Subcutaneous adipose tissue (tissue), 4 donors: Measurements from ENCODE around the gene CA9. TPM values are rescaled to one million over a fixed set of nuclear protein-coding genes. Genes with fewer than 3 reads are reported as not detected.

Experiments
- total RNA-seq, 4 donors: library from RNA; depleted of rRNA; stranded (reverse); fragments of >200 nt; gene quantifications; one replicate each; pipeline ENCODE4 v1.1.0, GENCODE V29; 2016
- TF ChIP-seq, protein P1 (sequence below): fragments of 450-650 bp; IDR thresholded peaks from one replicate; pipeline ENCODE4 v1.5.1; 2016; ENCODE audit warnings: low read depth, mild to moderate bottlenecking, control low read depth, antibody characterized with exemption, moderate library complexity

CA9 gene
- total RNA-seq, 4 donors from 2014 or later = not detected

DNA sequence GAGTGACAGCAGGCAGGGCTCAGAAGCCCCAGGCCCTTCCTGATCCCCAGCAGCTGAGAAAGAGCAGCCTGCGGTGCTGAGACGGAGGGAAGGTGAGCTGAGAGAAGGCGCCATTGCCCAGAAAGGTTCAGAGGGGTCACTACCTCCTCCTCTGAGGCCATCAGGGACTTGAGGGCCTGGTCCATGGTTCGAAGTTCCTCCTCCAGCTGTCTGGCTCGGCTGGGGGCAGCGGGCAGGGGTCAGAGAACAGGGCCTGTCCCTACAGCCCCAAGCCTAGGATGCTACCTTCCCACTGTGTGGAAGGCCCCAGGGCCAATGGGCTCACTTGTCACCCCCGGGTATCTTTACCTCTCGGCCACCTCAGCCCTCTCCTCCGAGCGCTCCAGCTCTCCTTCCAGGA, 11.2 kb downstream of the CA9 start:
- TF ChIP-seq, protein P1, sequence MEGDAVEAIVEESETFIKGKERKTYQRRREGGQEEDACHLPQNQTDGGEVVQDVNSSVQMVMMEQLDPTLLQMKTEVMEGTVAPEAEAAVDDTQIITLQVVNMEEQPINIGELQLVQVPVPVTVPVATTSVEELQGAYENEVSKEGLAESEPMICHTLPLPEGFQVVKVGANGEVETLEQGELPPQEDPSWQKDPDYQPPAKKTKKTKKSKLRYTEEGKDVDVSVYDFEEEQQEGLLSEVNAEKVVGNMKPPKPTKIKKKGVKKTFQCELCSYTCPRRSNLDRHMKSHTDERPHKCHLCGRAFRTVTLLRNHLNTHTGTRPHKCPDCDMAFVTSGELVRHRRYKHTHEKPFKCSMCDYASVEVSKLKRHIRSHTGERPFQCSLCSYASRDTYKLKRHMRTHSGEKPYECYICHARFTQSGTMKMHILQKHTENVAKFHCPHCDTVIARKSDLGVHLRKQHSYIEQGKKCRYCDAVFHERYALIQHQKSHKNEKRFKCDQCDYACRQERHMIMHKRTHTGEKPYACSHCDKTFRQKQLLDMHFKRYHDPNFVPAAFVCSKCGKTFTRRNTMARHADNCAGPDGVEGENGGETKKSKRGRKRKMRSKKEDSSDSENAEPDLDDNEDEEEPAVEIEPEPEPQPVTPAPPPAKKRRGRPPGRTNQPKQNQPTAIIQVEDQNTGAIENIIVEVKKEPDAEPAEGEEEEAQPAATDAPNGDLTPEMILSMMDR = no peak

DNA sequence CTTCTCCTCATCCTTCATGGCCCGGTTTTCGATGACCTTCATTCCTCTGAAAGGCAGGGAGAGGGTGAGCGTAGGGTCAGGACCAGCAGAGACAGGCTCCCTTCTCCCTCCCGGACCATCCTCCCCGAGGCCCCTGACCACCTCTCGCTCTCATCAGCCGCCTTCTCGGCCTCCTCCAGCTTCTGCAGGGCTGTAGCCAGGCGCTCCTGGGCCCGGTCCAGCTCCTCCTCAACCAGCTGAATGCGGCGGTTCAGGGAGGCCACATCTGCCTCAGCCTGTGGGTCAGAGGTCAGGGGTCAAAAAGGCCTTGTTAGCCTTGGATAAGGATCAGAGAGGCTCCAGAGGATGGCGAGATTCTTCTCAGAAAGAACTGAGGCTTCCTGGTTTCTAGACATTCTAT, 11.8 kb downstream of the CA9 start:
- TF ChIP-seq, protein P1 = no peak

DNA sequence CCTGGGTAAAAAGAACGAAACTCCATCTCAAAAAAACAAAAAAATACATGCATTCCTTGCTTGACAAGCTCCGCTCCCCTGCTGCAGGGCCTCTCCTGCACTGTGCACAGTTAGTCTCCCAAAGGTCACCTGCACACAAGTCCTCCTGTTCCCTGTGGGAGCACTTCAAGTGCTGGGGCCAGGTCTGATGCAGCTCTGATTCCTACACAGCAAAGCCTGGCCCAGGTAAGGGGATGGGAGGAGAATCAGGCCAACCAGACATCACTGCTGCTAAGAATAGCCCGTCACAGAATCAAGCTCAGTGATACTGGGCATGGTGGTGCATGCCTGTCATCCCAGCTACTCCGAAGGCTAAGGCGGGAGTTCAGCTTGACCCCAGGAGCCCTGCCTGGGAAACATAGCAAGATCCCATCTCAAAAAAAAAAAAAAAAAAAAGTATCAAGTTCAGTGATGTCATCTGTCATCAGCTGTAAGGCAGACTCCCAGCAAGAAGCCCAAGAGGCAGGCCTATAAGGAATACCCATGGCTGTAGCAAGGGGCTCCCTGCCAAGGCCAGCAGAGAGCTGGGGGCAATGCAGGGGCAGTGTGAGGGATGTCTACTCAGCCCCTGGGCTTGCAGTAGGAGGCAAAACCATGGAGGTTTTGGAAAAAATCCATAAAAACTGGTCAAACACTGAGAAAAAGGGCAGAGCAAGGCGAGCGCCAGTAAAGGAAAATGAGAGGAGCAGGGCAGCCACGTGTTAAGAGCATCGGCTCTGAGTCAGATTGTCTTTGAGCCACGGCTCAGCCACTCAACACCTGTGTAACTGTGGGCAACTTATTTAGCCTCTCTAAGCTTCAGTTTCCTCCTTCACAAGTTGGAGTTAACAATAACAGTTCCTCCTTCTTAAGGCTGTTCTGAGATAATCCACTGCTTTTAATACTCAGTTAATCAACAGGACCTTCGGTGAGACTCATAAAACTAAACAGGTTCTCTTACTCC, 12.8 kb downstream of the CA9 start:
- TF ChIP-seq, protein P1 = no peak

DNA sequence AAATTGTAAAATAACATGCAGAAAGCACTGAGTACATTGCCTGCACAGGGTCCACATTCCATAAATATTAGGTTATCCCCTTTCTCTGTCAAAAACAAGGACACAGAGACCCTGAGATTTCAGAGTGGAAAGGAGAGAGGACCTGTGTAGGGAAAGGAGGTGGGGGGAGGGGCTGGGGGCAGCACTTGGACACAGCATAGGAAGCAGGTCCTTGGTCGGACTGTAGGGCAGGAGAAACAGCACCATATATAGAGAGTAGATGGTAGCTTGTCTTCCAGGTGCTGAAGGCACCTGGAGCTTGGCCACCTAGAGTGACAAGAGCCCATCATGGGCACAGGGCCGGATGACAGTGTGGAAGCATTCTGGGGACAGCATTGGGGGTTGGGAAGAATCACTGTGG, 13.6 kb downstream of the CA9 start:
- TF ChIP-seq, protein P1 = no peak

DNA sequence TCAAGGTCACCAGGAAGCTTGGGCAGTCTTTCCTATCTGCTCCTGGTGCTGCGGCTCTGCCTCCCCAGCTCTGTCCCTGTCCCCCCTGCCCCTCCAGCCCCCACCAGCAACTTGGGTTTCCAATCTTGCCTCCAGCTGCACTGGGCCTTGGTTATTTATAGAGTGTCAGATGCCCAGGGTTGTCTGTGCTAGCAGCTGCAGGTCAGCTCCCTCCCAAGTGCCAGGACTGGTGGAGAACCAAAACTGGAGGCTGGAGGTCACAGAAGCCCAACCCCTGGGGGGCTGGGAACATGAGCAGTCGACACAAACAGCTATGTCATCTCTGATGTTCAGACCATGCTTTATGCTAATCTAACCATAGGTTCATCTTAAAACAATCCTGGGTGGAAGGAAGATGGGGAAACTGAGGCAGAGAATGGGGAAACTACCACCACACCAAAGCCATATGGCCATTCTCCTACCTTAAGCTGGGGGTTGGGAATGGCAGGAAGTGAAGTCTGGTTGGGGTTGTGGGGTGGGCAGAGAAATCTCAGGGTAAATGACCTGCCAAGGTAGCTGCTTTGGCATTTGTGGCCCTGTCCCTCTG, 14.3 kb downstream of the CA9 start:
- TF ChIP-seq, protein P1 = no peak

DNA sequence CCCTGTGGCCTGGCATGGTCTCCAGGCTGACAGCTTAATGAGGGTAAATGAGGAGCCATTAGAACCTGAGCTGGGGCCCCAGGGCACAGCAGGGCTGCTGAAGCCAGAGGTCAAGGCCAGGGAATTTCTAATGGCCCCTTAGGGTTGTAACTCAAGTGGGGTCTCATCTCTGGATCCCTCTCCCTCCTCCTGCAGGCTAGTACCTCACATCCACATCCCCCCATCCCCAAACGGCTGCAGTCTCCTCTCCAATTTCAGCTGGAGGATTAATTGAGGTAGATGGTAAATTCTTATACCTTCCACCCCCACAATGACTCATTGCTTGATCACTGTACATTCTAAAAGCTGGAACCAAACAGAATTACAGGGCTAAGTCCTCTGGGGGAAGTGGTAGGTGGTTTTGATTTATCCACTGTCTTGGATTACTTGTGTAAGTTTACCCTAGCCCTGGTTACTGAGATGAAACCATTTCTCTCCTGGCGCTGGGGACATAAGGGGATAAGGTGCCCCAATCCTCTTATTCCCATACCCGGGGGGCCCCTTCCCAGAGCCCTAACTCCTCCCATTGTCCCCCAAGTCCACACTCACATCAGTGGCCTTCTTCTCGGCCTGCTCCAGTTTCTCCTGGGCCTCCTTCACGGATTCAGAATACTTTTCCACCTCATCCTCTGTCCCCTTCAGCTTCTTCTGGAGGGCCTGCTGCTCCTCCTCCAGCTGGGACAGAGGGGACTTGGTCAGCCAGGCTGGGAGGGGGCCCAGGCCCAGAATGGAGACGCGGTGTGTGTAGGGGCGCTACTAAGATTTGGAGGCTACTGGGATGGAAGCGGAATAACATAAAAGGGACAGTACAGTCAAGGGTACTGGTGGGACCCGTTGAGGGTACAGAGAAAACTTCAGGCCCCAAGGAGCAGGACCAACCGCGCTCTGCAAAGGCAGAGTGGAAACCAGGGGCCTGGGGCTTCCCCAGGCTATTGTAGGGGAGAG, 15.1 kb downstream of the CA9 start:
- TF ChIP-seq, protein P1 = no peak
